ENCODE data around the gene TLK1.
A peak's percentile ranks its signal among the peaks of the same experiment; 100 is the strongest.

The TLK1 gene

DNA sequence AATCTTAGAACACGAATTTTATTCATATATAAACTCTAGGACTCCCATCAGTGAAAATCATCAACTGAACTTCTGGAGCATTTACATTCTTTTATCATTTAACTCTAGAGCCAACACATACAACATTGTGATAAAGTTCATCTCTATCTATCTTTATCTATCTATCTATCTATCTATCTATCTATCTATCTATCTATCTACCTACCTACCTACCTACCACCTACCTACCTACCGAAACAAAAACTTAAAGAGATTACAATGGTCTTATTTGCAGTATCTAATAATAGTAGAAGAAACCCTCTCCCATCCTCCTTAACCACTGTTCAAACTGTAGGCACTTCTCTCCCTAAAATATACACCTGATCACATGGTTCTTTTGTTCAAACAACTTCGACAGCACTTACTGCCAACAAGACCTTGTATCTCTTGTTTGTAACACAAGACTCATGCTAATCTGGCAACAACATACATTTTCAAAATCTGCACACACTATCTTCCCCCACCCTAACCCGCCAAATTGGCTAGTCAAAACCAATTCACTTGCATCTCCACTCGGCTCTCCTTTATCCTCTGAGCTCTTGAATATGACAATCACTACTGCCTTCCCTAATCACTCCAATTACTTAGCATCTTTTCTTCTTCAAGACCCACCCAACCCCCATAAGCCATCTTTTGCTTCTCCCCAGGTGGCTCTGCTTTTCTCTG, 162.6 kb downstream of the TLK1 start:
- no peak for DNase-seq (ENCODE audit: low read depth)

DNA sequence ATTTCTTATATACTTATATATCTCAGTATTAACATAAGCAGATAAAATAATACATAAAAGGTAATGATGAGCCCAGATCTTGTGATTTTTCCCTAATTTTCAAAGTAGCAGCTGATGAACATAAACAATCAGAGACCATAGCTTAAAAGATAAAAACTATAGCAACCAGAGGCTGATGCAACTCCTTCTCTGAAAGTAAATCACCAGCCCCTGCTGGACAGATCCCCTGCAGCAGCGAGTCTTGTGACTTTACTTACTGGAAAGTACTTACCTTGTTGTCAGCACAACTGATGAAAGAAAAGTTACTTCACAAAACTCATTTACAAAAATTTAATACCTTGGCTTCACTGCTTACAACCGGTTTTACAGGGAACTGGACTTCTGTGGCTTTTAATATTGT, 164.4 kb downstream of the TLK1 start:
- no peak for DNase-seq (ENCODE audit: low read depth)

DNA sequence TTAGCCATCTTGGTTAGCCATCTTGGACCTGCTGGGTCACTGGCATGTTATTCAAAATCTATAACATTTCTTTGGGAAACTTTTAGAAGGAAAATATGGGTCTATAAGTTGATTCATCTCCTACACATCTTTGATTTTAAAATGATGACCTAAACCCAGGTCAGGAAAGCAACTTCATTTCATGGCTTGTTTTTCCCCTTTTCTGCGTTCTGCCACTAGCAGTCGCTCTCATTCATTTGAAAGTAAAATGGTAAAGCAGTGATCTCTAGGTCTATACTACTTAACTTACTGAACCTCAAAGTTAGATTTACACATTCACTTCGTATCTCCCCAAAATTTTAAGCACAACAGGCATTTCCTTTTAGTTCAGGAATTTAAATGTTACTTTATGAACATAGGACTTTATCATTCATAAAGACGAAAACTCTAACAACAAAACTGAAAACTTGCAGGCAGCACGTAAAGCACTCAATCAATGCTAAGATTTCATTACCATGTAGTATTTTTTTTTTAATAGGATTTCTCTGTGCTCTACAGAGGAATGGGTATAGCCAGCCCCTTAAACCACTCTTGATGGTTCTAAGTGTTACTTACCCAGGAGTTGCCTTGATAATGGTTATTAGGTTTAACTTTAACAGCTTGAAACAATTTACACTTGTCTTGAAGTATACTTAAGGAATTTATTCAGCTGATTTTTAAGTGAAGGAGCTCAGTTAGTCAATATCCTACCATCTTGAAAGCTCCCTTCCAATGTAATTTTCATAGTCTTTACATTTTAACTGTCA, 169.1 kb downstream of the TLK1 start:
- DNase-seq (ENCODE audit: low read depth): no peak

DNA sequence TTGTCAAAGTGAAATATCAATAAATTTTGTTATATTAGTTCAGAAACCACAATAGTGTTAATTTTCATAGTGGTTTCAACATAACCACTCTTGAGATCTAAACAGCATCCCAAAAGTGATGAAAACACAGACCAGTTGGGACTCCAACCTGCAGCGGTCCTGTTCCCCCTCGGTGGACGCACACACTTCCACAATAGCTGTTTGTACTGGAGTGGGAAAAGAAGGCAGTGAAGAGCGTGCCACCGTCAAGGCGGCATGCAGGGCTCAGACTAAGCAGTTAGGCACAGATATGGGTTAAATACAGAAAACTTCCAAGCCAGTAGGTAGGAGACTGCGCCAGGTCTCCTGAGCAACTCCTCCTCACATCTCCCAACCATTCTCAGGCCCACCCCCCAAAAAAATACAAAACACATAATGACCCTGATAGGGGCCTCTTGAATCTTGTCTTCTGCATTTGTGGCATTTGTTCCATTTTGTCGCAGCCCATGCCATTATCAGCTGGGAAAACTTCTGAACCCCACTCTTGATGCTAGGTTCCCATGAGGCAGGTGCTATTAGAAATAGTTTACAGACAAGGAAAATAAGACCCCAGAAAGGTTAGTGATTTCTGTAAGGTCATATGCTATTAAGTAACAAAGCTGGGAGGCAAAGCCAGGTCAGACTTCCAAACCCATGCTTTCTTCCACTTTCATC, 174.0 kb downstream of the TLK1 start:
- no peak for DNase-seq (ENCODE audit: low read depth)

DNA sequence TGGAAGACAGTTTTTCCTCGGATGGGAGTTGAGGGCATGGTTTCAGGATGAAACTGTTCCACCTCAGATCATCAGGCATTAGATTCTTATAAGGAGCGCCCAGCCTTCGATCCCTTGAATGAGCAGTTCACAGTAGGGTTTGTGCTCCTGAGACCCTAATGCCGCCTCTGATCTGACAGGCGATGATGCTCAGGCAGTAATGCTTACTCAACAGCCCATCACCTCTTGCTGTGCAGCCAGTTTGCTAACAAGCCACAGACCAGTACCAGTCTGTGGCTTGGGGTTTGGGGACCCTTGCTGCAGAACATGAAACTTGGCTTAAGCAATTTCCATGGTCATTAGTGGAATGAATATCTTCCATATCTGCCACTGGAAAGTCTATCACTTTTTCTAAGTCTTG, 175.3 kb downstream of the TLK1 start:
- no peak for DNase-seq (ENCODE audit: low read depth)

DNA sequence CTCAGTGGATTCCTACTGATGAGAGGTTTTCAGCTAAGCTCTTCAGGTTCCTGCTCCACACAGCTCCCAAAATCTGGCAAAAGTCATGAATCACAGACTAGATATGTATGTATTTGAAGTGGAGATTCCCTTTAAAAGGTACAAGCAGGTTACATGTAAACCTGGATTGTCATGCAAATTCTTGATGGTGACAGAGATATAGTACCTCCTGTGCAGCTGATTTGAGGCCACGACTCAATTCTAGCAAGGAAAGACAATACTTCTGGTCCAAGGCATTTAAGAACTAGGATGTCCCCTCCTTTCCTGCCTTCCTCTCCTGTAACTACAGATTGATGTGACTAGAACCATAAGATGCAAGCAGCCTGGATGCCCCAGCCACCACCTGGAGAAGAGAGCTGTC, 176.6 kb downstream of the TLK1 start:
- DNase-seq (ENCODE audit: low read depth): no peak

DNA sequence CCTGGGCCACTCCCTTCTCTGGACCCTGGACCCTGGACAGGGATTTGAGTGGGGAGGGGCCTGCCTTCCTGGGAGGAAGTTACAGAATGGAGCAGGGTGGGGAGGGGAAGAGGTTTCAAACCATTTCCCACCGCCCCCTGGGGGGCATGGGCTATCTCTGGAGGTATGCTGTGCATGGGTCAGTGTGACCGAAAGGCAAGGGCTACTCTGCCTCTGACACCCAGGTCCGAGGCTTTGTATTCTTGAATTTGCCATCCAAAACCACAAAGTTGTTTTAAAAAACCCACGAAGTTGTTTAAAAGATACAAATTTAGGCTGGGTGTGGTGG, 184.8 kb downstream of the TLK1 start:
- no peak for DNase-seq (ENCODE audit: low read depth)

DNA sequence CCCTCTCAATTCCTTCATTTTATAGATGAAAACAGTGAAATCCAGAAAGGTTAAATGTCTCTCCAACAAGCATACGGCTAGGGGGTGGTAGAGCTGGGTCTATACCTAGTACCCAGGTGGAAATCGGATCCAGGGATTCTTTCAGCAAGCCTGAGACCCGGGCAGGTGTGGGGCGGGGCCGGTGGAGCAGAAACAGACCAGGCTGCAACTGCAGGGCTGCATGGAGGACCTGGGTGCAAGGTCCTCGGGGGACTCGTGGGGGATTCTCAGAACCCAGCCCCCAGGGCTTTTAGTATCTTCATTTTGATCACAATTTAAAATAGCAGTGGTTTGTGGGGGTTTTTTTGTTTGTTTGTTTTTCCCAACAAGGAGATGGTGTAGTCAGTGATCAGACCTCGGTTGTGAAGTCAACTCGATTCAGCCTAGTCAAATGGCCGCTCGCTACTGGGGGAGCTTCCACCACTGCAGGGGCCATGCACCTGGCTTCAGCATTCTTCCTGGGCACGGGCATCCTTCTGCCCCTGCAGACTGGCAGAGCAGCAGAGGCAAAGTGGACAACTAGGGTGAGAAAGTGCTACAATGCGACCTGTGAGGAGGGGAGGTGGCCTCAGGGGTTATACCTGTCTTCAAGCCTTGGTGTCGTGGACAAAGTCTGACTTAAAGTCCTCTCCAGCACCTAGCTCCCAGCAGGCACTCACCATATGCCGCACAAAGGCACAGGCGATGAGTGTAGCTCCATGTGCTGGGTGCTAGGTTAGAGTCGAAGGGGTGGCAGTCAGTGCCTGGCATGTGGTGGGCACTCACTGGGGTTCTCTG, 185.4 kb downstream of the TLK1 start:
- DNase-seq (ENCODE audit: low read depth): no peak

DNA sequence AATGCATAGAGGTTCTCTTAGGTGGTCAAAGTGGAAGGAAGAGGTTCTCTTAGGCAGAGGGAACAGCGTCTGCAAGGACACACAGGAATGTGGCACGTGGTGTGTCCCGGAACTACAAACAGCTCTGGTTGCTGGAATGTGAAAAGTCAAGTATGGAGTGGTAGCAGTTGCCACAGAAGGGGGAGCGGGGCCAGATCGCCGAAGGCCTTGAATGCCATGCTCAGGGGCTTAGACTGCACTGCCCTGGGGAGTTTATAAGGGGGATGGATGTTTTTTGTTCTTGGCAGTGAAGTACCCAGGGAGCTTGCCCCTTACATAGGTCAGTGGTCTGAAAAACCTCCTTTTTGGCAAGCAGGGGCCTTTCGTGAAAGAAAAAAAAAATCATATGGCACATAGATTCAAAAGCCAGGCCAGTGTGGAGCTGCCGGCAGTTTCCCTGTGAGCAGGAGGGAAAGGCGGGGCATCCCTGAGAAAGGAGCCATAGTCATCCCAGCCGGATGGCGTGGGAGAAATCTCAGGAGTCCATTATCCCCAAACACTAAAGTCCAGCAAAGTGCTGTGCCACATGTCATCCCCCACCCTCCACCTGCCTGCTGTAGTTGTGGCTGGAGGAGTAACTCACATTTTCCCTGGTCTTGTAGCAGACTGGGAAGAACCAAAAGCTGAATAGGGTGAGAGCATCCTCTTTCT, 186.2 kb downstream of the TLK1 start:
- no peak for DNase-seq (ENCODE audit: low read depth)

DNA sequence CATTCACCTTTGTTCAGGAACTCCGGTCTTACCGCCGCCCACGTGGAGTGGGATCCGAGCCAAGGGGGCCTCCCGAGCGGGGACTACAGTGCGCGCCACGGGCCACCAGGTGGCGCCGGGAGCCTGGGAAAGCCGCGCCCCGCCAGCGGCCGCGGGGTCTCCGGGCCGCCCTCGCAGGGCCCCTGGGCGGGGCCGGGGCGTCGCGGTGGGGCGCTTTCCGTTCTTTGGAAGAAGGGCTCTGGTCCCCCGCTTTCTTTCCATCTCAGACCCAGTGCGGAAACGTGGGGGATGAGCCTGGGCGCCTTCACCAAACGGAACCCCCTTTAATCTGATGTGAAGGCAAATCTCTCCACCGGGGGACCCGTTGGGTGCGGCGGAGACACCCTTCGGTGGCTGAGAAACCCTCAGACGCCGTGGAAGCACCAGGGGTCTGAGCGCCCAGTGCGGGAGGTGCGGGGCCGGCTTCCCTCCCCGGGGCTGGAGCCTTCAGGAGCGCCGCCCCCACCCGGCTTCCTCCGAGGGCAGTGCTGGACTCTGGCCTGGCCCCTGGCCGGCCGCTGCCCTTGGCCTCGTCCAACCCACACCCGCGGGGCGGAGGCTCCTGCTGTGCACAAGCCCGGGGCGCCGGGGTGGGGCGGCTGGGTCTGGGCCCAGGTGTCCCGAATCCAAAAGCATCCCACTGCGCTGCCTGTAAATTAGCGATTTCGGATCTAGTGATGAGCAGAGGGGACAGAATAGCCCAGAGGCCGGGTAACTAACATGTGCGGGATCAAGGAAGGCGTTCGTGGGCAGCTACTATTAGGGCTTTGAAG, 187.0 kb downstream of the TLK1 start:
- peak; percentile 86 for DNase-seq (ENCODE audit: low read depth)

DNA sequence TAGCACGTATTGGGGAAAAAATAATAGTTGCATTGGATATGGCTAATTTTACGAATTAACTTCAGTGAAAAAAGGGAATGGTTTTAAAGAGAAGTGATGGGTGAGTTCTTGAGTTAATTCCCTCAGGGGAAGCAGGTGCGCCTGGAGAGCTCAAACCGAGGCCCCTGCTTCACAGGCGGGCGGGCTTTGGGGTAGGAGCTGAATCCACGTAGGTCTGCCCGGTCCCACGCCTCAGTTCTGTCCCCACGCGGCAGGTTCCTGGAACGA, 187.5 kb downstream of the TLK1 start:
- no peak for DNase-seq (ENCODE audit: low read depth)

DNA sequence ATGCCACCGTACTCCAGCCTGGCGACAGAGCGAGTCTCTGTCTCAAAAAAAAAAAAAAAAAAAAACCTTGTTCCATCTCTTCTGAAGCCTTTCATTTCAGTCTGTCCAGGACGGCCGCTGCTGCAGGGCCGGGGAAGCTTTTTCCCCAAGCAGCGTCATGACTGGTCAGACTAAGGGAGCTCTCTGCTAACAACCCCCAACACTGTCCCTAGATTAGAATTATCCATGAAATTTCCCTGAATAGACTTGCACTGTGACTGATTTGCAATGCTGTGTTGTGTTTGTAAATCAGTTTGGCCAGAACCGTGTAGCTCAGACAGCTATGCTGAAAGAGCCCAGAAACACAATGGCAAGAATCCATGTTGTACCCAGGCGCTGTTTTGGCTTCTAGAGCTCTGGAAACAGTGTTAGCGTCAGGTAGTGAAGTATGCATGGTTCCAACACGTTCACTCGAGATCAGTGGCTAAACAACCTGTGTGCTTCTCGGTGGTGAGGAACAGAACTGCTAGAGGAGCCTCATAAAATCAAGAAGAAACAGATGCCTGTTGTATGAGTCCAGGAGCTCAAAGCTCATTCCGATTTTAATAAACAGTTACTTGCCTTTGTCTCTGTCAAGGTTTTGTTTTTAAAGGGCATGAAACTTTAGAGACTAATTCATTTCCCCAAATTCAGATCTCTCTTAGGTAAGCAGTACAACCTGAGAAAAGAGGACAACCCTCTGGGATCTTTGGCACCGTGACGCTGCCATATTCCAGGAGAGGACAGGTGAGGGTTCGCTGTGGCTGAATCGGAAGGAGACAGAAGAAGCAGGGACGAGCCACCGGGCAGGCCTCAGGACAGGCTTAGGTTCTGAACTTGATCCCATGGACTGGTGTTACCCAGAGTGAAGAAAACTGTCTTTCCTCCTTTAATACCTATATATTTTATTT, 188.1 kb downstream of the TLK1 start:
- no peak for DNase-seq (ENCODE audit: low read depth)

DNA sequence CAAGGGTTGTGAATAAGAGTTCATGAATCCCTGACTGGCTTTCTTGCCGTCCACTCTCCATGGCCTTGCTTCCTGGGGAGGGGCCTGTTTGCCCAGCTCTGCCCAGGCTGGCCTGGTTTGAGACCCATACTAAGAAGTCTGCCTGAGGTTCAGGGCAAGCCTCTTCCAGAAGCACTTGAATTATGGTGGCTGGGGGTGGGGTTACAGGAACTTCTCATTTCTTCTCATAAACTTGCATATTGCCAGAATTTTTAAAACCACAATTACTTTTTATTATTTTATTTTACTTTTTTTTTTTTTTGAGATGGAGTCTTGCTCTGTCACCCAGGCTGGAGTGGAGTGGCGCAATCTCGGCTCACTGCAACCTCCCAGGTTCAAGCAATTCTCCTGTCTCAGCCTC, 189.6 kb downstream of the TLK1 start:
- DNase-seq (ENCODE audit: low read depth): no peak

DNA sequence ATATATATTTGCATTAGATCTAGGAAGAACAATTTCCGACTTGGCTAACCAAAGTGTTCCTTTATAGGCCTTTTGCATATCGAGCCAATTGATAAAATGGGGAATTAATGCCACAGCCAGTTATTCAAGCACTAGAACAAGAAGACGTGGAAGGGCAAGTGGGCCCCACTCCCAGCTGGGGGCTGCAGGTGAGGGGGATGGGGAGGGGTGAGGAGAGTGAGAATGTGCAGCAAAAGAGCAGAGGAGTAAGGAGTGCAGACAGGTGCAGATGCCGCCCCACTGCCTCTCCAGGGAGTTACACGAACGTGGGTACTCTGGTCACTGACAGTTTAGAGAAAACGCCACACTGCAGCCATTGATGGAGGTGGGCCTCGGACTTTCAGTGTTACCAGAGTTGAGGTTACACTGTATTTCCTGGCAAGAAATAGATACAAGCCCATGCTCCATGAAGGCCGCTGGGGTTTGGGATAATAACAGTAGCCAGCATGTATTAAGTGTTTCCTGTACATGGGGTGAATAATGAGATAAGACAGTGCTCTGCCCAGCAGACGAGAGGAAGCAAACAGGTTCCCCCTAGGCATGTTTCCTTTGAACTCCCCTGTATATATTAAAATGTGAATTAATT, 190.7 kb downstream of the TLK1 start:
- DNase-seq (ENCODE audit: low read depth): no peak

DNA sequence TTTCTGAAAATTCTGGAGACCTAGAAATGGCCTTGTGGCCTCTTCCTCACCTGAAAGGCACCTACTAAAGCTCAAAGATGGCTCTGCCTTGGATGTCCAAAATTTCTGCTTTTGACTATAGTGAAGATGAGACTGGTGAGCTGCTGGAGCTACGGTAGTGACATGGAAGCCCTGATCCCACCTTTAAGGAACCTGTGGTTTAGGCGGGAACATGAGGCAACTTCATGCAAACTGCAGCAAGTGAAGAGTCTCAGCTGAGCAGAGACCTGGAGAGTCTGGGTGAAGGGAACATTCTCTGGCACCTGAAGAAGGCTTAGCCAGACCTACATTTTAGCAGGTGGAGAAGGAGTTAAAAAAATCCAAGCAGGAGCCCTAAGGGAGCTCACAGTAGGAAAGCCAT, 191.7 kb downstream of the TLK1 start:
- DNase-seq (ENCODE audit: low read depth): no peak

DNA sequence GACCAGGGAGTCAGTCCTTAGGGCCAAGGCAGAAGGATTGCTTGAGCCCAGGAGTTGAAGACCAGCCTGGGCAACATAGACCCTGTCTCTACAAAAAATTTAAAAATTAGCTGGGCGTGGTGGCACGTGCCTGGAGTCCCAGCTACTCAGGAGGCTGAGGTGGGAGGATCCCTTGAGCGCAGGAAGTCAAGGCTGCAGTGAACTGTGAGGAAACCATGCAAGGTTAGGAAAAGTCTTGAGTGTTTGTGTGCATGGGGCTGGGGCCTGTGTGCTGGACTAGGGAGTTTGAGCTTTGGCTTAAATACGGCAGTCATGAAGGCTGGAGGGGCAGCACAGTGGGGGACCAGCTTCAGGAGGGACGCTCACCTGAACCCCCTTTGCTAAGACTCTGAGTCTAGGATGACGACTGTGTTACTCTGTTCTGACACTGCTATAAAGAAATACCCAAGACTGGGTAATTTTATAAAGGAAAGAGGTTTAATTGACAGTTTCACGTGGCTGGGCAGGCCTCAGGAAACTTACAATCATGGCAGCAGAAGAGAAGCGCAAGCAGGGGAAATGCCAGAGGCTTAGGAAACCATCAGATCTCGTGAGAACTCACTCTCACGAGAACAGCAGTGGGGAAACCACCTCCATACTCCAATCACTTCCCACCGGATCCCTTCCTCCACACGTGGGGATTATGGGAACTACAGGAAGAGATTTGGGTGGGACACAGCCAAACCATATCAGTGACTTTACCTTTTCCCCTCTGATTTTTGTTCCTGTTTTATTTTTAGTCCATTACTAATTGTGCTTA, 192.3 kb downstream of the TLK1 start:
- no peak for DNase-seq (ENCODE audit: low read depth)

DNA sequence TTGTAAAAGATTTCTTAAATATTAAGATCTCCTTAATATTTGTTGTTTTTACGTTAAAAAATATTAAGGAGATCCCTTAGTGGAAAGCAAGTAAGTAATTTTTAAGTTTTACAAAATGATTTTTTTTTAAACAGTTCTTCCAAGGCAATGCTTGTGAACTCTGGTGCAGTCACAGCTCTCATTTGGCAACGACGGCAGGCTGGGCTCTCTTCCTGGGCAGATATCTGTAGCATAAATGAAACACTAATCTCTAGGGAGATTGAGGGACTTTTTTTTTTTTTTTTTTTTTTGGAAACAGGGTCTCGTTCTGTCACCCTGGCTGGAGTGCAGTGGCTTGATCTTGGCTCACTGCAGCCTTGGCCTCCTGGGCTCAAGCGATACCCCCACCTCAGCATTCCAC, 193.1 kb downstream of the TLK1 start:
- no peak for DNase-seq (ENCODE audit: low read depth)

DNA sequence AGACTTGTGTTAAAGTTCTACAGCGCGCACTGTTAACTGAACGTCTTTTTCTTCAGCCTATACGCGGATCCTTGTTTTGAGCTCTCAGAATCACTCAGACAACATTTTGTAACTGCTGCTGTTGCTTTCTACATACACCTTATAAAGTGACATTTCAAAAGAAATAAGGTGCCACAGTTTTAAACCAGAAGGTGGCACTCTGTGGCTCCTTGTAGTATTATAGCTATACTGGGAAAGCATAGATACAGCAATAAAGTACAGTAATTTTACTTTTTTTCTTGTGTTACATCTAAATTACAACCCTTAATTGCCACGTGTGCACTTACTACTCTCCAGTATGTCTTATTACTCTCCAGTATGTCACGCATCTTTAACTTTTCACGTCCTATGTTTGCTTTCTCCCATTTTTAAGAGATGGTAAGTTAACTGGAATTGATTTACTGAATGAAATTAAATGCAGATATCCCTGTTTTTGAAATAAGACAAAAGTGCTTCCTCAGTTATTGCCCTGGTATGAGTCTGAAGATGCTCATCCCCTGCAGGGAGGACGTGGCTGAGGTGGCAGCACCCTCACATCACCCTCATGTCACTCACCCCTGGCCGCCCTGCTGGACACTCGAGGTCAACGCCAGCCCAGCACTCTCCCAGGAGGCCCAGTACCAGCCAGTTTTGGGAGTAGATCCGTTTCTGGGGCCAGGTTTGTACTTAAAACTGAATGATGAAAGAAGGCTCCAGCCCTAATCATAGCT, 193.9 kb downstream of the TLK1 start:
- DNase-seq (ENCODE audit: low read depth): no peak
